Measurements from ENCODE around the gene FUOM. TPM values are rescaled to one million over a fixed set of nuclear protein-coding genes. Genes with fewer than 3 reads are reported as not detected.

FUOM gene
- total and polyA plus RNA-seq, 2 of the 8 experiments (the other 6 are each of a cell fraction or from before 2014, with no cell fraction given): 22.0 to 30.4 TPM

DNA sequence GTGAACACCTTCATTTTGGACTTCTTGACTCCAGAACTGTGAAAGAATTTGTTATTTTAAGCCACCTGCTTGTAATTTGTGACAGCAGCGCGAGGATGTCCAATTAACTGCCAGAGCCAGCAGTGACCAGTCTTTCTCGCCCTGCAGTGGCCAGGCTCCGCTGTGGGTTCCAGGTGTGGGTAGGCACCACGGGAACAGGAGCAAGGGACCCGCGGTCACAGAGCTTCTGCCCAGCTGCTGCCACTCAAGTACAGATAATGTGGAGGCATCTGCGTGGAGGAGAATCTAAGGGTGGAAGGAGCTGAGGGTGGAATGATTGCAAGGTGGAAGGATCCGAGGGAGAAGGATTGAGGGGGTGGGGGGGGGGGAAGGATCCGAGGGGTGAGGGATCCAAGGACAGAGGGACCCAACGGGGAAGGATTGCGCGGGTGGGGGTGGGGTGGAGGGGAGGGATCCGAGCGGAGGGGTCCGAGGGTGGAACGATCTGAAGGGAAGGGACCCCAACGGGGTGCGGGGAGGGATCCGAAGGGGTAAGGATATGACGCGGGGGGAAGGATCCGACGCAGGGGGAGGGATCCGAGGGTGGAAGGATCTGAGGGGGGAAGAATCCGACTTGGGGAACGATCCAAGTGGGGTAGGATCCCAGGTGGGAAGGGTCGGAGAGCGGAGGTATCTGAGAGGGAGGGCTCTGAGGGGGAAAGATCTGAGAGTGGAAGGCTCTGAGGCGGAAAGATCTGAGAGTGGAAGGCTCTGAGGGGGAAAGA is 24.7 kb downstream of the FUOM start:
- Histone ChIP-seq H3K4me2 (ENCODE audit: insufficient read depth in 1 of 2, low read depth in 2 of 2, low read length in 2 of 2) (no peak overlapping the region), H2BK5ac (ENCODE audit: low read depth, low read length) (no peak overlapping the region), H3K4ac (replicated peaks; ENCODE audit: insufficient read length, low read depth, low read length) (no peak overlapping the region), H2BK120ac (replicated peaks; ENCODE audit: low read depth, low read length) (no peak overlapping the region), H3K4me3 (ENCODE audit: extremely low read depth in 1 of 4, insufficient read depth in 2 of 4, low read depth in 3 of 4, low read length in 4 of 4) (no peak overlapping the region), H3K79me1 (ENCODE audit: low read depth, low read length) (no peaks in the 10 kb centered on the region), H3K9ac (replicated peaks in 1 of 4; ENCODE audit: extremely low read depth in 1 of 4, low read depth in 3 of 4, low read length in 3 of 4) (no peak overlapping the region), H3K36me3 (ENCODE audit: control insufficient read depth in 2 of 4, insufficient read depth in 4 of 4, low read length in 3 of 4) (no peaks in the 10 kb centered on the region; a peak in 1 of 8 replicates), H2BK20ac (ENCODE audit: low read length) (no peak overlapping the region), H2BK15ac (ENCODE audit: low read length) (no peak overlapping the region), H3K4me1 (replicated peaks in 1 of 4; ENCODE audit: control insufficient read depth in 3 of 4, insufficient read depth in 4 of 4, low read length in 3 of 4) (peaks cover 0 to 18% (median 7%) of the 10 kb centered on the region in 4 experiments; a peak in 6 of 7 replicates), H3K56ac (replicated peaks; ENCODE audit: insufficient read length, low read depth, low read length) (no peak overlapping the region), H2AFZ (ENCODE audit: low read length) (no peak overlapping the region), H4K5ac (ENCODE audit: insufficient read length, low read depth, low read length) (no peak overlapping the region), H4K91ac (replicated peaks; ENCODE audit: insufficient read length, low read length) (no peak overlapping the region), H3K23ac (ENCODE audit: insufficient read length) (no peak overlapping the region), H3K9me3 (ENCODE audit: insufficient read depth in 2 of 2, low read depth in 1 of 2, low read length in 1 of 2) (peaks cover 0 to 12% of the 10 kb centered on the region in 2 experiments; a peak in 1 of 4 replicates), H3K27me3 (replicated peaks in 1 of 4; ENCODE audit: control insufficient read depth in 3 of 4, extremely low read depth in 1 of 4, insufficient read depth in 3 of 4, low read length in 3 of 4) (peaks cover 30 to 78% (median 68%) of the 10 kb centered on the region in 4 experiments), H4K8ac (ENCODE audit: extremely low read depth, insufficient read depth, low read length) (no peak overlapping the region), H3K14ac (ENCODE audit: insufficient read length) (no peak overlapping the region), H3K18ac (ENCODE audit: extremely low read depth, low read length) (no peak overlapping the region), H3K23me2 (ENCODE audit: low read depth, low read length) (peaks cover 18% of the 10 kb centered on the region; the same call in 1 of the 2 replicates), H2BK12ac (ENCODE audit: low read depth, low read length) (no peak overlapping the region), H4K20me1 (replicated peaks in 1 of 2; ENCODE audit: control insufficient read depth in 1 of 2, insufficient read depth in 2 of 2, low read length in 2 of 2) (peaks cover 0 to 9% of the 10 kb centered on the region in 2 experiments), H2AK5ac (ENCODE audit: low read depth, low read length) (no peak overlapping the region), H3K79me2 (ENCODE audit: control insufficient read depth in 1 of 2, insufficient read depth in 2 of 2, low read length in 2 of 2) (no peaks in the 10 kb centered on the region), H3K27ac (ENCODE audit: low read depth, low read length) (no peak overlapping the region)
- ChIA-PET CTCF (ENCODE audit: partially characterized antibody) (interaction anchor here (0.5 to 0.7 kb wide), 2 partner anchors 12 to 29 kb away, joined by 3 read pairs; no protein-coding TSS in a partner anchor), POLR2A (ENCODE audit: partially characterized antibody) (interaction anchor here (0.8 kb wide), 1 partner anchor 33 kb away, joined by 3 read pairs; no protein-coding TSS in a partner anchor)
- WGBS, 2 experiments (ENCODE audit: extremely low coverage in 1 of 2, insufficient coverage in 1 of 2, insufficient read length in 1 of 2, insufficient replicate concordance in 2 of 2, low coverage in 1 of 2, low lambda C conversion rate in 2 of 2, missing lambda C conversion rate in 1 of 2): 86% methylated on average over 10 of the region's 30 CpGs; no CpG with 5 or more reads in 1 of the 2 experiments
- FAIRE-seq (no peak), DNase-seq (ENCODE audit: low read depth in 1 of 2, low spot score in 2 of 2) (no peak)
- TF ChIP-seq CTCF (IDR thresholded peaks at IDR 0.05; ENCODE audit: control extremely low read depth in 1 of 3, insufficient read depth in 1 of 3, low read depth in 1 of 3, low read length in 3 of 3) (no peak), TAF7 (optimal IDR thresholded peaks at IDR 0.05; ENCODE audit: borderline replicate concordance, low read depth, low read length) (no peak), EGR1 (IDR thresholded peaks at IDR 0.05; ENCODE audit: borderline replicate concordance, low read depth, low read length) (no peak), NRF1 (IDR thresholded peaks at IDR 0.05; ENCODE audit: low read depth, low read length) (no peak), GTF2F1 (IDR thresholded peaks at IDR 0.05; ENCODE audit: borderline replicate concordance, low read depth, low read length) (no peak), POU5F1 (IDR thresholded peaks at IDR 0.05; ENCODE audit: low read depth, low read length) (no peak), KDM4A (IDR thresholded peaks at IDR 0.05; ENCODE audit: low read depth, low read length, severe bottlenecking) (no peak), PHF8 (conservative IDR thresholded peaks at IDR 0.05; ENCODE audit: low read depth, low read length) (no peak), MAFK (IDR thresholded peaks at IDR 0.05; ENCODE audit: low read depth, low read length) (no peak)
